KOPT-K1 (cell line): ENCODE measurements around the gene SDC3.
"Not testable (repeated sequence)": the region's sequence is repeated elsewhere in the genome, so short reads cannot be mapped to it uniquely, and the experiment has no call there.

Experiments used
- H3K27ac ChIP-seq: fragments of 200-600 bp; sonication (generic); 2 replicates; pipeline ENCODE4 v1.5.1; 2016; ENCODE audit warnings: antibody characterized with exemption, mild to moderate bottlenecking, low read depth, low read length; ENCODE audit not compliant: poor library complexity, severe bottlenecking
- H3K36me3 ChIP-seq: fragments of 200-600 bp; sonication (generic); 2 replicates; pipeline ENCODE4 v1.5.1; 2017; ENCODE audit warnings: antibody characterized with exemption, mild to moderate bottlenecking, low read length, moderate library complexity; ENCODE audit not compliant: insufficient read depth
- H3K9me3 ChIP-seq: fragments of 200-600 bp; sonication (generic); 2 replicates; pipeline ENCODE4 v1.5.1; 2017; ENCODE audit warnings: antibody characterized with exemption, low read length, mild to moderate bottlenecking; ENCODE audit not compliant: insufficient read depth, poor library complexity, severe bottlenecking

The SDC3 gene

GRCh38 chr1:30908696-30909364 lies at the start of gene SDC3:
SDC3 (minus strand) TSS chr1:30908758; CDS start chr1:30908586, 172 bp downstream.
- no peaks in the 10 kb centered on the region for H3K36me3 ChIP-seq
- no peak within 1 kb of the TSS for H3K27ac ChIP-seq

DNA sequence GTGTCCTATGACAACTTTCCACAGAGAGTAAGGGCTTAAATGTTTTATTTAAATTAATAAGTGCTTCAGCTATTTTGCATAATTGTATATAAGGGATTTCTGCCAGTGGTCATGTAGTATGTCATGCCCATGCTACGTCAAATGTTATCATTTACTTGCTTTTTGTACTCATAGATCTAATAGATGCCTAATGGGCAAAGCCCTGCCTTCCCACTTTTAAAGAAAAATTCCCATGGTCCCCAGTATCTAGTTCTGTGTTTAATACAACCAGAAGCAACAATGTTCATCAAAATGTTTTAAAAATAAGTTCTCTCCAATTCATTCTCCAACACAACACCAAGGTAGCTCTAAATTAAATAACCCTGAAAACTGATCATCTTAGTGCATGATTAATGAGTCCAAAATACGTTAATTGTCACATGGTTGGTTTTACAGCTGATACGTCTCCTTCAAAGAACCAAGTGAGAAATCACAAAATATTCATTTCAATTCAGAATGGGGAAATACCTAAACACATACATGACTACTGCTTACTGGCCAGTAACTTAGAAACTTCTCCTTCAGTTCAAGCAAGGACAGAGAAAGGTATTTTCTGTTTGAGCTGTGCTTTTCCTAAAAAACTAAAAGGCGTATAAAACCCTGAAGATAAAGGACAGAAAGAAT lies 49.1 kb upstream of the SDC3 start:
- Histone ChIP-seq H3K36me3 (peaks cover 100% of the 10 kb centered on the region), H3K27ac (no peak overlapping the region), H3K9me3 (no peaks in the 10 kb centered on the region)

More at GRCh38 chr1:30908696-30909364, at the start of gene SDC3:
- H3K9me3 ChIP-seq = no peaks in the 10 kb centered on the region

- Histone ChIP-seq H3K27ac (no peak overlapping the region), H3K36me3 (peaks cover 99% of the 10 kb centered on the region), H3K9me3 (no peaks in the 10 kb centered on the region)
Observed at GRCh38 chr1:30955448-30956015, 47.0 kb upstream of the SDC3 start.

GRCh38 chr1:30953685-30954084 lies 45.1 kb upstream of the SDC3 start:
- Histone ChIP-seq H3K9me3 (no peaks in the 10 kb centered on the region), H3K36me3 (peaks cover 96% of the 10 kb centered on the region), H3K27ac (no peak overlapping the region)

GRCh38 chr1:30952098-30952497 lies 43.5 kb upstream of the SDC3 start:
- Histone ChIP-seq H3K27ac (no peak overlapping the region), H3K9me3 (no peaks in the 10 kb centered on the region), H3K36me3 (peaks cover 96% of the 10 kb centered on the region)

DNA sequence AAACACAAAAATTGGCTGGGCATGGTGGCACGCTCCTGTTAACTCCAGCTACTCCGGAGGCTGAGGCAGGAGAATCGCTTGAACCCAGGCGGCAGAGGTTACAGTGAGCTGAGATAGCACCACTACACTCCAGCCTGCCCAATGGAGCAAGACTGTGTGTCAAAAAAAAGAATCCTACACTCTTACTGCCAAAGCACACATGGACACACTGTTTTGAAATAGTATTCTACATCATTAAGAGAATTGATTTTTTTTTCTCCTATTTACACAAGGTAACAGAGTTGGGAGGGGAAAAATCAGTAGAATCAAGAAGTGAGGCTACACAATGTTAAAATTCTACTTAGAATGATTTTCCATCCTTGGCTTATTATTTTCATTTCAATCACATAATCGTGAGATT lies 42.1 kb upstream of the SDC3 start:
- H3K36me3 ChIP-seq = peaks cover 95% of the 10 kb centered on the region
- H3K27ac ChIP-seq = no peak overlapping the region
- H3K9me3 ChIP-seq = no peaks in the 10 kb centered on the region

GRCh38 chr1:30950053-30950452 lies 41.5 kb upstream of the SDC3 start:
- H3K9me3 ChIP-seq = no peaks in the 10 kb centered on the region
- H3K36me3 ChIP-seq = peaks cover 95% of the 10 kb centered on the region
- no peak overlapping the region for H3K27ac ChIP-seq

- not testable (repeated sequence) for H3K27ac ChIP-seq, H3K9me3 ChIP-seq
- peaks cover 95% of the 10 kb centered on the region for H3K36me3 ChIP-seq
Observed at GRCh38 chr1:30949487-30949838, 40.9 kb upstream of the SDC3 start.

GRCh38 chr1:30948813-30949486 lies 40.4 kb upstream of the SDC3 start:
- H3K27ac ChIP-seq, H3K9me3 ChIP-seq: not testable (repeated sequence)
- H3K36me3 ChIP-seq = peaks cover 95% of the 10 kb centered on the region

- peaks cover 95% of the 10 kb centered on the region for H3K36me3 ChIP-seq
Observed at GRCh38 chr1:30948278-30948677, 39.7 kb upstream of the SDC3 start.

GRCh38 chr1:30947212-30947611 lies 38.7 kb upstream of the SDC3 start:
- Histone ChIP-seq H3K9me3 (no peaks in the 10 kb centered on the region), H3K27ac (no peak overlapping the region), H3K36me3 (peaks cover 96% of the 10 kb centered on the region)

More at GRCh38 chr1:30948278-30948677, 39.7 kb upstream of the SDC3 start:
- no peaks in the 10 kb centered on the region for H3K9me3 ChIP-seq
- H3K27ac ChIP-seq = no peak overlapping the region

GRCh38 chr1:30942326-30942963 lies 33.9 kb upstream of the SDC3 start:
- Histone ChIP-seq H3K27ac (no peak overlapping the region), H3K9me3 (no peaks in the 10 kb centered on the region), H3K36me3 (peaks cover 97% of the 10 kb centered on the region)

DNA sequence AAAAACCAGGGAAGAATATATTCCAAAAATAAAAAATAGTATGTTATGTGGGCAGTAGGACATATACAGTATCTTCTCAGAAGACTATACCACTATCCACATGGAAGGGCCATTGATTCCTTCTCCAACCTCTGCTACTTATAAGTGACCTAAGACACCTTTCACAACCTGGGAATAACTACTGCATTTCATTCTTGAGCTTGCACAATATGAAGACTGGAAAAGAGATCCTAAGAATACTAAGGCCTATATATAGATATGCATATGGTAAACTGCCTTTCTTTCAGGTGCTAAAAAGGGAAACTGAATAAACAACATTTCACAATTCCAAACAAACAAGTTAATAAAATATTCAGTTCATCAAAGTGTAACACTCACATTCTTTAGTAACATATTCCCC lies 32.0 kb upstream of the SDC3 start:
- H3K36me3 ChIP-seq = peaks cover 96% of the 10 kb centered on the region
- no peaks in the 10 kb centered on the region for H3K9me3 ChIP-seq
- H3K27ac ChIP-seq = no peak overlapping the region

DNA sequence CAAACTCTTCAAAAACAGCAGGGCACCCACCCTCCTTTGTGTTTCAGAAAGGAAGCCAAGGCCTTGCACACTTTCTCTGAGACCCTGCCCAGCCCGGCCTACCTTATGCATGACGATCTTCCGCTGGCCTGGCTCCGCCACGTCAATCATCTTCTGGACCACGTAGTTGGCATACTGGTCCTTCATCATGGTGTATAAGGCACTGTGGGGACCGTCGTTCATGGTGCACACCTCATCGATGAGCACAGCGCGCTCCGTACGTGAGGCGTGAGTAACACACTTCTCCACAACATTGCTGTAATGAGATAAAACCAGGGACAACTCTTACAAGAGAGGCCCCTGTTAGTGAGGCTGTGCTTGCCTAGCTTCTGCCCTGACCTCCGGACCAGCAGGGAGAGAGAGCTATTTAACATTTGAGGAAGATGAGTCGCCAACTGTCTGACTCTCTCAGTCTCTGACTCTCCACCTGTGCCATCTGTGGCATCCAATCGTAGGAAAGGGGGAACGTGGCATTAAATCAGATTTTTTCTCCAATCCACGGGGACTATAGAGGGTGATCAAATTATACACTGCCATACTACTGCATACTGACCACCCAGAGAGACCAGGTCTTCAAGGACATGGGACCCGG lies 28.1 kb upstream of the SDC3 start:
- Histone ChIP-seq H3K36me3 (peaks cover 91% of the 10 kb centered on the region), H3K27ac (no peak overlapping the region), H3K9me3 (no peaks in the 10 kb centered on the region)

DNA sequence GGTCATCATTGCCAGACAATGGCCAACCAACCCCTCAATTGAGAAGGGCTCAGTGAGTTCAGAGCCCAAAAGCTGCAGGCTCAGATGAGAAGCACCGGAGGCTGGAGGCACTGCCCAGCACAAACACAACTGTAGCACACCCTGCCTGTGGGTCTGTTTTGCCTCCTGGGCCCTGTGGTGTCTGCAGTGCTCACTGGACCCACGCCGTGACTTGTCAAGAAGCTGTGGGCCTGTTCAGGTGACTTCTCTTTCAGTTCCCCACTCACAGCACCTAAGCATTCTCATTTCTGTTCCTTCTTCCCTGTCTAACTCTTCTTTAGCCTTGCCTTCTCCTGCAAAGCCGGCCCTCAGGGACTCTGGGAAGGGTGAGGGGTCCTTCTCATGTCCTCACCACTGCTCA lies 27.2 kb upstream of the SDC3 start:
- H3K36me3 ChIP-seq = peaks cover 91% of the 10 kb centered on the region
- not testable (repeated sequence) for H3K9me3 ChIP-seq, H3K27ac ChIP-seq
